ENCODE measurements around the gene CEP120.
"Not testable (repeated sequence)": the region's sequence is repeated elsewhere in the genome, so short reads cannot be mapped to it uniquely, and the experiment has no call there.

CEP120 gene

DNA sequence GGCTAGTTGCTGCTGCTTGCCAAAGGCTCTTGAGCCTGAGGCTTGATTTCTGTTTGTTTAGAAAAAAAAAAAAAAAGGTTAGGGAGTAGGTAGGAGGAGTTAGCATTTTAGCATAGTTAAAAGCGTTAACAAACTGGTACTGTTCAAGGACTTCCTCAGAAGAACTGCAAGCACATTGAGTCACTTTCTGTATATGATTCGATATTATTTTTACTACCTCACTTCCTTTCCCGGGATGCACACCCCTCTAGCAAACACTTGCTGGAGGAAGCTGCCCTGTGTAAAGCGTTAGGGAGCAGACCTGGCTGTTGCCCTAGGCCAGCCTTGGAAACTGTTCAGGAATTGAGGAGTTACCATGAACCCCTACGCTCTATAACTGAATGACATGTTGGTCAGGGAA, 15.7 kb upstream of the CEP120 start:
- DNase-seq (ENCODE audit: low read depth), result no peak

DNA sequence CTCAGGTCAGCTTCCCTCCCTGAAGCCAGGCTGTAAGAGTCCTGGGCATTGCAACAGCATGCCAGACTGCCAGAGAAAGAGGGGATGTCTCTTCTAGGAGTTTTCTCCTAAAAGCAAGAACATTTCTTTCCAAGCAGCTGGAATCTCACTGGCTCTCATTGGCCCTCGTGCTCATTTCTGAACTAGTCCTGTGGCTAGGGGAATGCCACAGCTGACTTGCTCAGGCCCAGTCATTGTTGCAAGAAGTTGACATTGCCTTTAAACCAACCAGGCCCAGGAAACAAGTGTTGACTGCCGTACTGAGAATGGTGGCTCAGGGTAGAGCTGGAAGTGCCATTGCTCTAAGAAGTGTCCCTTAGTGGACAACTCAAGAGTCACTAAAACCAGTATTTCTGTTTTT, 15.0 kb upstream of the CEP120 start:
- DNase-seq (ENCODE audit: low read depth), result no peak

DNA sequence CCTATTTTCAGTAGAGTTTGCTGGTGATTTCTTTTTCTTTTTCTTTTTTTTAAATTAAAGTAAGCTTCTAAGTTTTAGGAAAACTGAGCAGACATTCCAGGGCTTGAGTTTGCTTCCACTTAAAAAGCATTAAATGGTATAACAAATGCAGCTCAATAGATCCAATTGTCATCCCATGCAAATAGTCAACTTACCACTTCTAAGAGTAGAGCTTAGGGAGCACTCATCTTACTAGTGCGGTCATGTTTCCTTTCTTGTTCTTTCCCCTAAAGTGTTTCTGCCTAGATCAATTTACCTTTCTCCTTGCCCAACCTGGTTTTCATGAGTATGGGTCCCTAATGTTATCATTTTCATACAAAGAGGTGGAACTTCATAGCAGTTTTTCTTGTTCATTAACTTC, 13.0 kb upstream of the CEP120 start:
- no peak for DNase-seq (ENCODE audit: low read depth)

DNA sequence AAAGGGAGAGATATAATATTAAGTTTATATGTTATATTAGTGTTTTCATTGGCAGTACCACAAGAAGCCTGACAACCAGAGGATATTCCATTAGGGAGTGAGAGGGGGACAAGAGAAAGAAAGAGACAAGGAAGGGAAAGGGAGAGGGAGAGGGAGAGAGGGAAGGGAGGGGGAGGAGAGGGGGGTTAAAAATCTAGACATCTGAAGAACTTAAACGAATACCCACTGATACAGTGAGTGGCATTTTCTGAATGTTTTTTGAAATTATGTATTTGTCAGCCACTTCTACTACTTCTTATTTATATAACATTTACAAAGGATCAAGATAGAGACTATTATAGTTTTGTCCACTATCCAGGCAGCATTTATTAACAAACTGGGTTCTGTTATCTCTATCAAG, 11.6 kb upstream of the CEP120 start:
- no peak for DNase-seq (ENCODE audit: low read depth)

DNA sequence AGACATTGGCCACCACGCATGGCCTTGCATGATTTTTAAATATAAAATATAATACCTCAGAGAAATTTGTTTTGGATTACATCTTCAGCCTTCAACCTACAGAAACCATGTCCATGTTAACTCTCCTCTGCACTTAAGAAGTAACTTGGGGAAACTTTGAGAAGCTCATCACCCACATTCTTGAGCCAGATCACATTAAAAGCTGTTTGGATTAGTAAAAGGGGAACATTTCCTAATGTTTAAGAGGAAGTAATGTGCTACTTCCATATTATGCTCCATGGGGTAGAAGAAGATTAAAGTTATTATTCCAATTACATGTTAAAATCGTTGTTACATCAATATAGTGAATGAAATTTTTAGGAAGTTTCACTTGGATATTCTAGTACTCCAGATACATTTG, 10.4 kb upstream of the CEP120 start:
- no peak for DNase-seq (ENCODE audit: low read depth)

DNA sequence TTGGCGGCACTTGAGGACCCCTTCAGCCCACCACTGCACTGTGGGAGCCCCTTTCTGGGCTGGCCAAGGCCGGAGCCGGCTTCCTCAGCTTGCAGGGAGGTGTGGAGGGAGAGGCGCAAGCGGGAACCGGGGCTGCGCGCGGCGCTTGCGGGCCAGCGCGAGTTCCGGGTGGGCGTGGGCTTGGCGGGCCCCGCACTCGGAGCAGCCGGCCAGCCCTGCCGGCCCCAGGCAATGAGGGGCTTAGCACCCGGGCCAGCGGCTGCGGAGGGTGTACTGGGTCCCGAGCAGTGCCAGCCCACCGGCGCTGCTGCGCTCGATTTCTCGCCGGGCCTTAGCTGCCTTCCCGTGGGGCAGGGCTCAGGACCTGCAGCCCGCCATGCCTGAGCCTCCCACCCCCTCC, 7.2 kb upstream of the CEP120 start:
- not testable (repeated sequence) for DNase-seq (ENCODE audit: low read depth)

DNA sequence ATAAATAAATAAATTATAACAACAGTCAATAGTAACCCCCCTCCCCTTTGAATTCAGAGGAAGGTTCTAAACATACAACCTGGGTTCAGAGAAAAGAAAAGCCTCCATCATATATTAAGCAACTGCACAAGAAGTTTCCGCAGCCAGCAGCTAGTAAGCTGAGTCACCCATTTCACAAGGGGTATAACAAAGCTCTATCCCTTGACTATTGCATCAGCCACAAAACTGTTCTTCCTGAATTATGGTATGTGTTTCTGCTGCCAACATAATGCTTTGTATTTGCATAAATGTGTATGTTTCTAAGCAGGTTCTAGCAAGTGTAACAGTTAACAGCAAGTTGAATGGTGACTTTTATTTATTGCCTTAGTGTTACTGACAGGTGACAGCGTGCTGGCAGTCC, 6.8 kb upstream of the CEP120 start:
- no peak for DNase-seq (ENCODE audit: low read depth)

DNA sequence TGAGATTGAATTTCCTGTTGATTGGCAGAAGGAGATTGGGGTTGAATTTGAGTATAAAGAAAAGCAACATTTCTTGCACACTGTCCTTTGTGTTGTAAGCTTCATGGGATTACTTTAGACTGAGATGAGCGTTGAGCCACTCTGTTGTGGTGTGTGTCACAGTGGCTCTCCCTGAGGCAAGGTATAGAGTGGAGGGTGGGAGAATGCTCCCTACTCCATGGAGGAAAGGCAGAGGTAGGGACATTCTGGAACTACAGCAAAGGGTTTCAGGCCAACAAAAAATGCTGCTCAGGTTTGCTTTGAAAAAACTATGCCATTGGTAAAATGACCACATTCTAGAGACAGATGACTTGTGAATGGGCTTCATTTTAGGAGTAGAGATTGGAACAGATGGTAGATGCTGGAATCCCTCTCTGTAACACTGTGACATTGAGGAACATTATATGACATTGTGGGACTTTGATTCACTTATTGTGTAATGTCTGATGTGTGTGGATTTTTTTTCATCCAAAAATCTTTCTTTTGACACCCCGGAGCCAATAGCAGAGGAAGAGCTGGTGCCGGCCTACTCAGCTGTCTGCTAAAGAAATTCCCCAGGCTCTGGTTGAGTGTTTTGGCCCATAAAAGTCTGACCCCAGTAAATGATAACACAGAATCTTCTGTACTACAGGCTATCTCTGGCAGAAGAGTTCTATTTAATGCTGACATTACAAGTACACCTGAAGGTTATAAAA, 6.2 kb upstream of the CEP120 start:
- DNase-seq (ENCODE audit: low read depth), result no peak

DNA sequence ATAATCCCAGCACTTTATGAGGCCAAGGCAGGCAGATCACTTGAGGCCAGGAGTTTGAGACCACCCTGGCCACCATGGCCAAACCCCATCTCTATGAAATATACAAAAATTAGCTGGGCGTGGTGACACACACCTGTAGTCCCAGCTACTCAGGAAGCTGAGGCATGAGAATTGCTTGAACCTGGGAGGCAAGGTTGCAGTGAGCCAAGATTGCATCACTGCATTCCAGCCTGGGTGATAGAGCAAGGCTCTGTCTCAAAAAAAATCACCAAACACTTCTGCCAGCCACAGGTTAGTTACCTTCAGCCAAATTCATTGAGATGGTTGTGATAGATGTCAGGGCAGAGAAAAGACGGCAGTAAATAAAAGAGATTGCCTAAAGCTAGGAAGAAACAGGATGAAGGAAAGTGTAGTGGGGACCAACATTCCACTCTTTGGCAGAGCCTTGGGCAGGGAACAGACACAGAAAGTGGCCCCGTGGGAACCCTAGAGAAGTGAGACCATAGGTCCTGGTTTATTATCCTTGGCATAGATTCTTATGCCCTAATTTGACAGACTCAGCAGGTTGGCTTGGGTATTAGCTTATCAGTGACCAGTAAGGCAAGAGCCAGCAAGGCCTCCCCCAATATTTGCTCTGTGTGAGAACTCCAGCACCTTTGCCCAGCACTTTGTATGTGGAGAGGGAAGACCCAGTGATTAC, 5.5 kb upstream of the CEP120 start:
- no peak for DNase-seq (ENCODE audit: low read depth)

DNA sequence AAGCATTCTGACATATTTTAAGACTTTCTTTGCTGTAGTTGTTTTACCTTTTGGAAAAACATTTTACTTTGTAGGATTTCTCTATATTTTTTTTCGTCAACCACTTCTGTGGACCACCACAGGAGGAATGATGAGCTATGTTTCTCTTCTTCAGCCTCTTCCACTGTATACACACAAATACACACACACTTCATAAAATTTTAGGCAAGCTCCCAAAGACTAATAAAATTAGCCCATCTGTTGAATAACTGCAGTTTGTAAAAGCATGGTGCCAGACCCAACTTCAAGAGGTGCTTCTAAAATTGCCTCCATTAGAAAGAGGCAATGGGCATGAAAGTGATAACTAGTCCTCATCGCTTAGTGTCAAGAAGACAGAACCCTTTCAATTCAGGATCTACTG, 4.1 kb upstream of the CEP120 start:
- DNase-seq (ENCODE audit: low read depth), result no peak

DNA sequence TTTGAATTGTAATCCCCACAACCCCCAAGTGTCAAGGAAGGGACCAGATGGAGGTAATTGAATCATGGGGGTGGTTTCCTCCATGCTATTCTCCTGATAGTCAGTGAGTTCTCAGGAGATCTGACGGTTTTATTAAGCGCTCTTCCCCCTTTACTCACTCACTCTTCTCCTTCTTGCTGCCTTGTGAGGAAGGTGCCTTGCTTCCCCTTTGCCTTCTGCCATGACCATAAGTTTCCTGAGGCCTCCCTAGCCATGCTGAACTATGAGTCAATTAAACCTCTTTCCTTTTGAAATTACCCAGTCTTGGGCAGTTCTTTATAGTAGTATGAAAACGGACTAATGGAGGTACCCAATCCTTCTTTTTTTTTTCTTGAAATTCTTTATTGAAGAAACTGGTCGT, 2.2 kb upstream of the CEP120 start:
- DNase-seq (ENCODE audit: low read depth), result no peak

DNA sequence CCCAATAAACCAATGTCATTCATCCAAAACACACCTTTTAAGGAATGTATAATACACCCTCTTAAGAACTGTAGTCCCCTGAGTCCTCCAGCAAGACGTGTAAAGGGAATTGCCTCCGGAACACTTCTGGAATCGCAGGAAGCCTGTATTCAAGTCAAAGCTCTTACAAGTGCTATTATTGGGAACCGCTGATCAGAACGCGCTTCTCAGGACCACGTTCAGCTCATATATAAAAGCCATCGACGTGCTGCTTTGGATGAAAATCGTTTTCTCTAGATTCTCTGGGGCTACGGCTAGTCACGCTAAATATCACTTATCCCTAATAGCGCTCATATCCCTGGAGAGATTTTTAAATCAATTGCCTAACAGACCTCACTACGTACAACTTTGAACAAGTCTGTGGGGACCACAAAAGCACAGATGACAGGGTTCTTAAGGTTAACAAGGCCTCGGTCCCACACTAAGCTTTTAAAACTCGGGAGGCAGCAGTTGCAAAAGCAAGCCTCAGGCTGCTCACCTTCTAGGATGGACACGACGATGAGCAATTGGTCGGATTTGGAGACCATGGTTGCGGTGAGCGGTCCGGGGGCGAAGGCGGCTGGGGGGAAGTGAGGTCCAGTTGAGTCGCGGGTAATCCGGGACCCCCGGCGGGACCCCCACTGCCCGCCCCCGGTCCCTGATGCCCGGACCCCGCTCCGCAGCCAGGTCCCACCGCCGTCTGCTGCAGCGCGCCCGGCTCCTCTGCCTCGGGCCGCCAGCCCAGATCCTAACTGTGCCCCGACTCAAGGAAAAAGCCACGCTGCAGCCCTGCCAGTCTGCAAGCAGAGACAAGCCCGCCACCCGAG, 548 bp downstream of the CEP120 start:
- DNase-seq (ENCODE audit: low read depth), result no peak

DNA sequence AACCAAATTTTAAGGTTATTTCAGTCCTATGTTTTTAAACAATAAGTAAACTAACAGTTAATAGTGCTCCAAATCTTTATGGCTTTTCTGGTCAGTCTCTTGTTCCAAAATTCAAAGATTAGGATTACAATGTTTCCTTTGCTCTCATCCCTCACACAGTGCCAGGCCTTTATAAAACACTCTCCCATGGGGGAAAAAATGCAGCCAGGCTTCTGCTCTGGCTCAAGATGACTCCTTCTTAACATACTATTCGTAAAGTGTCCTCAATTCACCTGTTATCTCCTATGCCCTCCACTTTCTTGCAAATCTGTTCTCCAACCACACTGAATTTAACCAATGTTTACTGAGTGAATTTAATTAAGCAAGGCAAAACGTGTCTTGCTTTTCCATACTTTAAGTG, 1.4 kb downstream of the CEP120 start:
- DNase-seq (ENCODE audit: low read depth), result no peak

DNA sequence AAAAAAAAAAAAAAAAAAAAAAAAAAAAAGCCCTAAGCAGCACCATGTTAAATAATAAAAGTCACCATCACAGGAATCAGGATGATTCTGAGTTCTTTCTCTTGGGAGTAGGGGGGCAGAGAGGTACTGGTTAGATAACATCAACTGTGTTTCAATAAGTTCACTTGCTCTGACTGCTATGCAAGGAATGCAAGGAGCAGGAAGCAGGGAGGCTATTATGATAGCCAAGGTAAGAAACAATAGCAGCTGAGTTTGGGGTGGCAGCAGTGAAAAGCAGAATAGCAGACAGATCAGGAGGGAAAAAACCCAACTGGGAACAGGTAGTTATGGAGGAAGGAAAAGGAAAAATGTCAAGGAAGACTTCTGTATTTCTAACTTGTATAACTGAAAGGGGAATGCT, 8.2 kb downstream of the CEP120 start:
- no peak for DNase-seq (ENCODE audit: low read depth)

DNA sequence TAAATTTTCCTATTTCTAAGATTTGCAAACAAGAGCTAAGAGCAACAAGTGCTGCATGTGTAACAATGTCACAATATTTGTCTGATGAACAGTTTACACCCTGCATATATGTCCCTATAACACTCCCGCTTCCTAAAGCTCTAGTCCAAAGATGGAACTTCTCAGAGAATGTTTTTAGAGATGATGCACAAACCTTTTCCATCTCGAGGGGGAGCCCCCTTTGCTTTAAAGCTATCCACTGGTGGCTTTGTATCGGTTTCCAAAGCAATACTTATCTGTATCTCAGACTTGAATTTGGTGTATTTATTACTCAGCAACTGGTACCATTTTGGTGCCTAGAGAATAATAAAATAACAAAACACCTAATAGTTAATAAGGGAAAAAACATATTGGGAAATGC, 11.0 kb downstream of the CEP120 start:
- no peak for DNase-seq (ENCODE audit: low read depth)

DNA sequence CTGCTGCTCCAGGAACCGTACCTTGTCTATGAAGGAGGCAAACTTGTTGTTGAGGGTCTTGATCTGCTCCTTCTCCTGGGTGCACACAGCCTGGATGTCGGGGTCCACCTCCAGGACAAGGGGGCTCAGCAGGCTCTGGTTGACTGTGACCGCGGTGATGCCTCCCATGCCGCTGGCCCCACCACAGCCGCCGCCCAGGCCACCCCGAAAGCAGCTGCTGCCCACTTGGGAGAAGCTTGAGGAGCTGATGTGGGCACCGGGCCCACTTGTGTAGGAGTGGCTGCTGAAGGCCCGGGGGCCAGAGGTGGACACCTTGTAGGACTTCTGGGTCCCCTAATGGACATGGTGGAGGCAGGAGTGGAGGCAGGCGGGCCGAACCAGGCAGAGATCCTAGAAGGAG, 21.2 kb downstream of the CEP120 start:
- DNase-seq (ENCODE audit: low read depth), result not testable (repeated sequence)

DNA sequence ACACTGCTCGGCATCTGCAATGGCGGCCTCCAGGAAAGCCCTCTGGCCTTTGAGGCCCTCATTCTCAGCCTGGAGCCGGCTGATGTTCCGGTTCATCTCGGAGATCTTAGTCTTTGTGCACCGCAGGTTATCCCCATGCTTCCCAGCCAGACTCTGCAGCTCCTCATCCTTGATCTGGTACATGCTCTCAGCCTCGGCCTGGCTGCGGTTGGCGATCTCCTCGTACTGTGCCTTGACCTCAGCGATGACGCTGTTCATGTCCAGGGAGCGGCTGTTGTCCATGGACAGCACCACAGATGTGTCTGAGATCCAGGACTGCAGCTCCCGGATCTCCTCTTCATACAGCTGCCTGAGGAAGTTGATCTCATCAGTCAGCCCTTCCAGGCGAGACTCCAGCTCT, 21.9 kb downstream of the CEP120 start:
- DNase-seq (ENCODE audit: low read depth), result no peak

DNA sequence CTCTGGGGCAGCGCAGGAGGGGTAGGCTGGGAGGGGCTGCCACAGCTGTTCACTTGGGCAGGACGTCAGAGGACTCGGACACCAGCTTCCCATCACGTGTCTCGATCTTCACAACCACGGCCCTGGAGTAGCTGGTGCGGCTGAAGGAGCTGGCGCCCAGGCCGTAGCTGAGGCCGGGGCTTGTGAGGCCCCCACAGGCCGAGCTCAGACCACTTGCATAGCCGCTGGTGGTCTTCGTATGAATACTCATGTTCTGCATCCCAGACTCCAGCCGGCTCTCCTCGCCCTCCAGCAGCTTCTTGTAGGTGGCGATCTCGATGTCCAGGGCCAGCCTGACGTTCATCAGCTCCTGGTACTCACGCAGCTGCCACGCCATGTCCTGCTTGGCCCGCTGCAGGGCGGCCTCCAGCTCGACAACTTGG, 22.3 kb downstream of the CEP120 start:
- not testable (repeated sequence) for DNase-seq (ENCODE audit: low read depth)

DNA sequence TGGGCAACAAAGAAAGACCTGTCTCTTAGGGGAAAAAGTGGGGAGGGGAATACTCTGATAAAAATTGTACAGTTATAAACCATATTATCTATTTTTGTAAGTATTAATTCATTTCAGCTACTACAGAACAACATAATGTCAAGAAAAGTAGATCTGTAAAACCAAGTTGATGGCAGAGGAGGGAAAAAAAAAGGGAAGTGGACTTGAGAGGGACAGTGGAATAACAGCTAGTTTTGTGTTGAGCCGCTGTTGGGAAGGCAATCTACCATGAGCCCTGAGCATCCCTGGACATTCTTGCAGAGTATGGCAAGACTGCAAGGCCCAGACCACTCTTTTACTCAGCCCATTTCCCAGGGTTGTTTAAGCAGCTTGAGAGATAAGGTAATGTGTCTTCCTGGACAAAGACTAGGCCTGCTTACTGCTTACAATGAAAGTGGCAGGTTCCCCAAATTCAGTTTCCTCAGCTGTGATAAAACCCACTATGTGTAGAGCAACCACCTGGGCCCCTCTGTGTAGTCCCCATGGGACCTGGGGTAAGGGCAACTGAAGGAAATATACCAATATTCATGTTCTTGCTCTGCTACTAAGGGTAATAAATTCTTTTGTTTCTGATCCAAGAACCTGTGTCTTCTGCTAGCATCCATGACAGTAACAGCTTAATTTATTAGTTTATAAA, 25.0 kb downstream of the CEP120 start:
- no peak for DNase-seq (ENCODE audit: low read depth)

DNA sequence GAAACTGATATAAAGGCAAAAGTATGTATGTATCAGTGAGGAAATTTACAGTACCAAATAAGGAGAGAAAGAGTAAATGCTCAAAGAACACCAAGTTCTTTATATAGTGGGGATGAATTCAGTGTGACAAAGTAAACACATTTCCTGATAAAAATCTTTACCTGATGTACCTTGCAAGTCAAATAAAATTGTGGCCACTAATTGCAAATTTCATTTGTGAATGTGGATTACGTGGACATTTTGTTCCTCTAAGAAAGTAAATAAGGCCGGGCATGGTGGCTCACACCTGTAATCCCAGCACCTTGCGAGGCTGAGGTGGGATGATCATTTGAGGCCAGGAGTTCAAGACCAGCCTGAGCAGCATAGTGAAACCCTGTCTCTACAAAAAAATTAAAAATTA, 25.7 kb downstream of the CEP120 start:
- DNase-seq (ENCODE audit: low read depth), result no peak

DNA sequence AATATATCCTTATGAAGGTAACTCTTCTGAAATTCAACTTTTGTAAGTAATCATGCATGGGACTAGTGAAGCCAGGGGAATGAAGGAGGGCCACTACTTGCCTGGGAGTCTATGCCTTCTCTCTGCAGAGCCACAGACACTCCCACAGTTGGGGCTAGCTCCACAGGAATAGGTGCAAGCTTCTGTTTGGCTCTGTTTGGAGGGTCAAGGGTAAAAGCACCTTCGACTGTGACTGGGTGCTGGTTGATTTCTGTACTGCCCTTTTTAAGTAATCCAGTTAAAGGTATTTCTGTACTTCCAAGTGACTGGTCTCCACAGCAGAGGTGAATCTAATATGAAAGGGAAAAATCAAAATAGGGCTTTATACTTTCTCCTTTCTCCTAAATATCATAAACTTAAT, 32.2 kb downstream of the CEP120 start:
- DNase-seq (ENCODE audit: low read depth), result no peak

DNA sequence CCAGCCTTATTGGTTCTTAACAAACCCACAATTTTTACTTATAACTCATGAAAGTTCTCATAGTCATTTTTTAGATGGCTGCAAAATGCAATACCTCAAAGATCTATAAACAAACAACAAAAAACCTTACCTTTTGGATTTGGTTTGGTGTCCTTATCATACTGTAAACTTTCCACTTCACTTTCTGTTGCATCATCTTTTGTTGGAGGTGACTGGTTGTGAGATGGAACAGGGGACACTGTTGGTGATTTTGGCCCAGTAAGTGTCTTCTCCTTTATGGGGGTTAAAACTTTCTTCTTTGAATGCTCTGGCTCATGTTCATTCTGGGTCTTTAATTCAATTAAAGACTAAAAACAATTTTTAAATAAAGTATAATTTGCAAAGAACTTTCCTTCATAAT, 33.4 kb downstream of the CEP120 start:
- DNase-seq (ENCODE audit: low read depth), result no peak

DNA sequence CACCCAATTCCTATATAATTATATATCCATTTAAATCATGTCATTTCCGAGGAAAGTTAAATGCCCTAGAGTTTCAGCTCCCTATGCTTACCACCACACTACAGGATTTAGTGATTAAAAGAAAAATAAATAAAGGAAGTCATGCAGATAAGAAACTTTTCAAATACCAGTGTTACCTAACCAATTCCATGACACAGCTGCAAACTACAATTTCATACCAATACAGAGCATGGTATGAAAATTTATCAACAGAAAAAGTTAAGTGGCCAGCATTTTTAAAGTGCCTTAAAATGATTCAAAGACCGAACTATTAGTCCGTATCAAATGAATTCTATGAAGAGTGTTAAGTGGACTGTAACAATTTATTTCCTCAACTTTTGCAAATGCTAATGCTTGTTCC, 35.9 kb downstream of the CEP120 start:
- no peak for DNase-seq (ENCODE audit: low read depth)
